GM21367 (cell line): ENCODE measurements around the gene ATAD1.

Experiments used
- ATAC-seq: cut with Tn5 transposase; IDR thresholded peaks from one replicate; pipeline ENCODE4 v1.9.1; 2021; ENCODE audit not compliant: unreplicated experiment

Gene ATAD1

DNA sequence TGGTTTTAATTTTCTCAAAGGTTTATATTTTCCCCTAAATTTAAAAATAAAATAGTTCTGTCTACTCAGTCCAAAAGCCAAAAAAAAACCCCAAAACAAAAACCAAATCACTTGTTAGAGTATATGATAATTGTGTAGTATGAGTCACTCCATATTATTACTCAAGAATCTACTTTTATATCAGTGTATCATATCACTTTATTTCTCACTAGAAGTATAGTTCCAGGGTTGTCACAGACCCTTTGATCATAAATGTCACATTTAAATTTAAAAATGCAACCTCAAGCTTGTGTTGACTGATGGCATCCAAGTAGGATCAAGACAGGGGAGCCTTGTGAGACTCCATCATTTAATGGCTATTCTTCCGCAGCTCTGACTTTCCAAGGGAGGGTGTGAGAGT is 97.4 kb downstream of the ATAD1 start:
- no peak for ATAC-seq

DNA sequence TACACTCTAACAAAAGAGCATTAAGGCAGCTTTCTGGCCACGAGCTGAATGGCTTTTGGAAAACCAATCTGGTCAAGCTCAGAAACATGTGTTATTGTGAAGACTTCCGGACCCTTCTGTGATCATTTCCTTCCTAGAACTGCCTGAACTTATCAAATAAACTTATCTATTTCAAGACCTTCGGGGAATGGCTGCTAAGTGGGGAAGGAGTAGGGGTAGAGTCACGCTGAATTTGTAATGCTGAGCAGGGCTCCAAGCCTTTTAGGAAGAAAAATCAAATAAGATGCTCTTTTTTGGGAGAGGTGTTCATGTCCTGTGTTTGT is 101.7 kb downstream of the ATAD1 start:
- ATAC-seq, result no peak

DNA sequence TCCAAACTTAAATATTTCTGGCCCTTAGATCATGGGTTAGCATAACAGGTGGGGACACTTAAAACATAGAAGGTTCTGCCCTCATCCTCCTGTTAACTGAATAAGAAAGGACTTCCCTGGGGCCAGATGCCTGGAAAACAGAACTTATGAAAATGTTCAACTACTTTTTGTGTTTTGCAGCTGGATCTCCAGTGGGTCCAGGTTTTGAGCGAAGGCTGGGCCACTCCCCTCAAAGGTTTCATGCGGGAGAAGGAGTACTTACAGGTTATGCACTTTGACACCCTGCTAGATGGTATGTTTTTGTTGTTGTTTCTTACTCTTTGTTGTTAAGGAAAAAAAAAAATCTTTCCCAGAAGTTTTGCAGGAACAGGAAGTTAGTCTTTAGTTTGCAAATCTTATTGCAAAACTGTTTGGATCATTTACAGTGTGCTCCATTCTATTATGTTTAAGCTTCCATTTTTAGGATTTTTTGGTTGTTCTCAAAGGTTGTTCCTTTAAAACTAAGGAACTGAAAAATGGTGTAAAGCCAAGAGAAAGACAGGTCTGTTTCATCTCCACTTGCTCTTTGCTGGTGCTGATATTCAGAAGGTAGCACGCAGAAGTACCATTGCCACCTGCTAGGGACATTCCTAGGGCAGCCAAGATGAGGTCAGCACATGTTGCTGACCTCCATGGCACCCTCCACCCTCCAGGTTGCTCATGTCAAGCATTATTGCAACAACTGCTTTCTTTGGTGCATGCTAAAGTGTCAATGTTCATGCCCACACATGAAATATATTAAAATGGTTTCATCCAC is 102.3 kb downstream of the ATAD1 start:
- no peak for ATAC-seq

DNA sequence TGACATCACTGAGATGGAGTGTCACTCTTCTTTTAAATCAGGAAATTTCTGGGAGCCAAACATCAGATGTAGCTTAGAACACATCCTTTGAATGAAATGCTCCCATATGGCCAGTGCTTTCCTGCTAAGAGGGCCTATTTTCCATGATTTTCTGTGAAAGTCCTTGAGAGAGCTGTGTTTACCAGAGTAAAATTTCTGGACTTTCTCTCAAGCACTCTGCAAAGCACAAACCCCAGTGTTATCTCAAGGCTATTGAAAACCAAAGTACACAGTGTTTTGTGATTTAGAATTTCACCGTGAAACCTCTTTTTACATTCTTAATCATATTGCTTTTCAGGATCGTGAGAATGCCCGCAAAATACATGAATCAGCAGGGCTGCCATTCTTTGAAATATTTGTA is 104.3 kb downstream of the ATAD1 start:
- no peak for ATAC-seq

GRCh38 chr10:87712913-87713616 is 105.0 kb downstream of the ATAD1 start:
- no peak for ATAC-seq

DNA sequence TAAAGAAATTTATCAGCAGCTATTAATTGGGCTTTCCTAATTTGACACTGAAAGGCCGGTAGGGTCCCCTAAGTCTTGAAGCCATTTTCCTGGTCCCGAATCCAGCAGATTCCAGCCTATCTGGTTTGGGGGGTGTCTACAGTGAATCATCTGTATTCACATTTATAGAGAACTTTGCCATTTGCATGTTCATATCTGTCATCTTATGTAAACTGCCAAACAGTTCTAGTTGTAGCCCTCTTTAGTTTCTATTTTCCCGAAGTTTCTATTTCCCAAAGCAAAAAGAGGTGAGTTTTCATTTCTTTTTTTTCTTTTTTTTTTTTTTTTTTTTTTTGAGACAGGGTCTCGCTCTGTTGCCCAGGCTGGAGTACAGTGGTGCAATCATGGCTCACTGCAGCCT is 110.8 kb downstream of the ATAD1 start:
- no peak for ATAC-seq

DNA sequence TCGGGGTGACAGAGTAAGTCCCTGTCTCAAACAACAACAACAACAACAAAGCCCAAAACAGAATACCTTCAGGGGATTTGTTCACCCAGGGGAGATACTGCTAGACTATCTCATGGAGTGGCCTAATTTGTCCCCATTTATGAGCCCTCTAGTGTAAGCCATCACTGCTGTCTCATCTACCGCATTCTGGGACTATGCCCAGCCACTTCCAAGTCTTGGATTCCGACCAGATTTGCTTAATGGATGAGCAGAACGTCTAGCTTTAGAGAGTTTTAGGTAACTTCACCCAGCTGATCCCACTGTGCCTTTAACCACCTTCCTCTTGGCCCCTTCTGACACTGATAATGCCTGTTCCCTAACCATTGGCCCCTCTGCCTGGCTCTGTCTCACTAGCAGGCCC is 111.3 kb downstream of the ATAD1 start:
- ATAC-seq, result no peak

DNA sequence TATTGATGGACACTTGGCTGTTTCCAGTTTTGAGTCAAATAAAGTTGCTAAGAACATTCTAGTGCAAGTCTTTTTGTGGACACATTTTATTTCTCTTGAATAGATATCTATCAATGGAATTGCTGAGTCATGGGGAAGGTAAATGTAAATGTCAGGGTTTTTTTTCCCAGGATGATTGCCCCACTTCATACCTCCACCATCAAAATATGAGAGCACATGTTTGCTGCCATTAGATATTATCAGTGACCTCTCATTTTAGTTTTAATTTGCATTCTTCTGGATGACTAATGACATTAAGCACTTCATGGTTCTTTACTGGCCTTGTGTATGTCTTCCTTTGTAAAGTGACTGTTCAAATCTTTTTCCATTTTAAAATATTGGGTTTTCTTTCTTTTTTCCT is 112.7 kb downstream of the ATAD1 start:
- no peak for ATAC-seq

GRCh38 chr10:87703771-87704170 is 114.3 kb downstream of the ATAD1 start:
- no peak for ATAC-seq

GRCh38 chr10:87702973-87703294 is 115.1 kb downstream of the ATAD1 start:
- ATAC-seq, result no peak

DNA sequence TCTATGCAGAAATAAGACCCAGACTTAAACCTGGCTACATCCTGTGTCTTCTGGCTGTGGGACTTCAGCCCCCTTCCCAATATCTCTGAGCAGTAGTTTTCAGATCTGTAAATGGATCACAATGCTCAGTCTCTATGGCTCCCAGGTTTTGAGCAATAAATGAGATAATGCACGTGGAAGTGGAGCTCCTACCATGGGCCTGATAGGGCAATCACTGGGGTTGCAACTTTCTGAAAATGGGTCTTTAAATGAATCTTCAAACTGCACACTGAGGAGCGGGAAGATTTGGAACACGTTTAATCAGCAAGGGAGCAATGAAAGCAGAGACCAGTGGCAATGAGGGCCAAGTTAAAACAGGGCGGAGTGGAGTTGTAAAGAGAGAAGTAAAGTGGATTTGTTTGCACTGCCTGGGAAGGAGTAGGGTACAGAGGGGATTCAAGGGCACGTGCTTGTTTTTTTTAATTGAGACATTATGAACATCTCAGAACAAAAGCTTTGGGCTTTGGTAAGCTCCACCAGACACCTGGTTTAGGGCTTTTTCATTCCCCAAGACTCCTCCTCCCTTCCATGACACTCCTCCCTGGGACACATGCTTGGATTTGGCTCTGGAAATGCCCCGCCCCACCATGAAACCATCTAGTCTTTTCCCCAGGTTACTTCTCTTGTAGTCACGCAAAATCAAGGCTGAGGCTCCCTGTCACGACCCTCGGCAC is 115.6 kb downstream of the ATAD1 start:
- no peak for ATAC-seq
